Activated CD4-positive, alpha-beta T cell treated with anti-CD3 and anti-CD28 coated beads, Interleukin-2, amount 10 ng/mL, durations not matched to agents 7 days and 5 days (primary cell): ENCODE results near the gene DNLZ. TPM values are rescaled to one million over a fixed set of nuclear protein-coding genes. Genes with fewer than 3 reads are reported as not detected.
A peak's percentile ranks its signal among the peaks of the same experiment; 100 is the strongest.
"Not testable (repeated sequence)": the region's sequence is repeated elsewhere in the genome, so short reads cannot be mapped to it uniquely, and the experiment has no call there.

Experiments used
- CTCF ChIA-PET: fragments of 350-600 bp; sonication (Branson Sonifier 250); formaldehyde crosslinking; loops from one replicate; lab custom pipeline; 2021; ENCODE audit warnings: antibody characterized with exemption; lab: Charles Lee
- POLR2A ChIA-PET: fragments of 350-600 bp; sonication (Branson Sonifier 250); formaldehyde crosslinking; loops from one replicate; lab custom pipeline; 2021; ENCODE audit warnings: antibody characterized with exemption; lab: Charles Lee
- DNase-seq: peaks from one replicate; pipeline ENCODE4 v3.0.0-alpha.2; 2020
- H3K27ac Mint-ChIP-seq: one replicate; pipeline ENCODE4 v1.8.0; 2021; ENCODE audit warnings: mild to moderate bottlenecking, moderate library complexity, mixed read lengths
- H3K27me3 Mint-ChIP-seq: one replicate; pipeline ENCODE4 v1.8.0; 2021; ENCODE audit warnings: mixed read lengths
- H3K36me3 Mint-ChIP-seq: one replicate; pipeline ENCODE4 v1.8.0; 2021; ENCODE audit warnings: low read depth, mixed read lengths
- H3K4me1 Mint-ChIP-seq: one replicate; pipeline ENCODE4 v1.8.0; 2021; ENCODE audit warnings: mixed read lengths
- H3K4me3 Mint-ChIP-seq: one replicate; pipeline ENCODE4 v1.8.0; 2021; ENCODE audit warnings: mild to moderate bottlenecking, moderate library complexity, mixed read lengths
- H3K9me3 Mint-ChIP-seq: one replicate; pipeline ENCODE4 v1.8.0; 2021; ENCODE audit warnings: mixed read lengths
- total RNA-seq, 2 experiments: library from RNA; stranded (reverse); gene quantifications; one replicate each; pipeline ENCODE4 v1.2.3, GENCODE V29; 2021

The DNLZ gene
- total RNA-seq, 2 experiments from 2014 or later, result 13.1 to 14.6 TPM

GRCh38 chr9:136326761-136327303, 36.7 kb downstream of the DNLZ start:
- CTCF ChIA-PET, result no interaction called here
- Mint-ChIP-seq H3K4me3 (peak overlapping the region; percentile 43), H3K27ac (no peak overlapping the region)

GRCh38 chr9:136326061-136326760, 37.3 kb downstream of the DNLZ start:
- peaks cover 3% of the 10 kb centered on the region for H3K27me3 Mint-ChIP-seq
- H3K36me3 Mint-ChIP-seq, result no peaks in the 10 kb centered on the region
- peaks cover 2% of the 10 kb centered on the region for H3K4me1 Mint-ChIP-seq
- ChIA-PET POLR2A (no interaction called here), CTCF (no interaction called here)
- H3K27ac Mint-ChIP-seq, result no peak overlapping the region
- H3K4me3 Mint-ChIP-seq, result peak overlapping the region; percentile 43
- no peak for DNase-seq
- H3K9me3 Mint-ChIP-seq, result no peaks in the 10 kb centered on the region

More at GRCh38 chr9:136326761-136327303, 36.7 kb downstream of the DNLZ start:
- POLR2A ChIA-PET, result no interaction called here
- no peaks in the 10 kb centered on the region for H3K9me3 Mint-ChIP-seq
- H3K27me3 Mint-ChIP-seq, result peaks cover 3% of the 10 kb centered on the region
- H3K36me3 Mint-ChIP-seq, result no peaks in the 10 kb centered on the region
- DNase-seq, result no peak
- H3K4me1 Mint-ChIP-seq, result peaks cover 2% of the 10 kb centered on the region

GRCh38 chr9:136325358-136325757, 38.2 kb downstream of the DNLZ start:
- Mint-ChIP-seq H3K36me3 (no peaks in the 10 kb centered on the region), H3K4me3 (no peak overlapping the region), H3K27ac (no peak overlapping the region), H3K9me3 (no peaks in the 10 kb centered on the region), H3K4me1 (peaks cover 2% of the 10 kb centered on the region), H3K27me3 (peaks cover 3% of the 10 kb centered on the region)
- ChIA-PET CTCF (no interaction called here), POLR2A (no interaction called here)
- DNase-seq, result no peak

GRCh38 chr9:136324501-136325300, 38.8 kb downstream of the DNLZ start:
- DNase-seq, result no peak
- ChIA-PET CTCF (no interaction called here), POLR2A (no interaction called here)
- H3K36me3 Mint-ChIP-seq, result no peaks in the 10 kb centered on the region
- no peak overlapping the region for H3K27ac Mint-ChIP-seq
- H3K27me3 Mint-ChIP-seq, result peaks cover 3% of the 10 kb centered on the region
- no peak overlapping the region for H3K4me3 Mint-ChIP-seq
- H3K9me3 Mint-ChIP-seq, result no peaks in the 10 kb centered on the region
- H3K4me1 Mint-ChIP-seq, result peaks cover 2% of the 10 kb centered on the region

GRCh38 chr9:136323371-136323789, 40.2 kb downstream of the DNLZ start:
- CTCF ChIA-PET, result interaction anchor here (1.2 kb wide), 1 partner anchor 40 kb away, joined by 3 read pairs; no protein-coding TSS in a partner anchor
- Mint-ChIP-seq H3K4me1 (no peaks in the 10 kb centered on the region), H3K4me3 (no peak overlapping the region), H3K36me3 (no peaks in the 10 kb centered on the region), H3K9me3 (no peaks in the 10 kb centered on the region), H3K27ac (no peak overlapping the region), H3K27me3 (peaks cover 3% of the 10 kb centered on the region)
- POLR2A ChIA-PET, result no interaction called here
- no peak for DNase-seq

GRCh38 chr9:136322756-136323330, 40.7 kb downstream of the DNLZ start:
- H3K27ac Mint-ChIP-seq, result no peak overlapping the region
- DNase-seq, result no peak
- H3K9me3 Mint-ChIP-seq, result no peaks in the 10 kb centered on the region
- no peaks in the 10 kb centered on the region for H3K4me1 Mint-ChIP-seq
- no peak overlapping the region for H3K4me3 Mint-ChIP-seq
- POLR2A ChIA-PET, result no interaction called here
- CTCF ChIA-PET, result interaction anchor here (1.2 kb wide), 1 partner anchor 41 kb away, joined by 3 read pairs; no protein-coding TSS in a partner anchor
- H3K27me3 Mint-ChIP-seq, result peaks cover 3% of the 10 kb centered on the region
- H3K36me3 Mint-ChIP-seq, result no peaks in the 10 kb centered on the region

- Mint-ChIP-seq H3K4me3 (no peak overlapping the region), H3K4me1 (no peaks in the 10 kb centered on the region), H3K27ac (no peak overlapping the region), H3K9me3 (no peaks in the 10 kb centered on the region), H3K36me3 (no peaks in the 10 kb centered on the region), H3K27me3 (peaks cover 3% of the 10 kb centered on the region)
- POLR2A ChIA-PET, result interaction anchor here (0.6 kb wide), 1 partner anchor 97 kb away, joined by 3 read pairs; no protein-coding TSS in a partner anchor
- CTCF ChIA-PET, result no interaction called here
- DNase-seq, result no peak
Measured at GRCh38 chr9:136321561-136321960, 42.0 kb downstream of the DNLZ start.

GRCh38 chr9:136320972-136321371, 42.6 kb downstream of the DNLZ start:
- H3K9me3 Mint-ChIP-seq, H3K27ac Mint-ChIP-seq, CTCF ChIA-PET, H3K4me3 Mint-ChIP-seq, H3K36me3 Mint-ChIP-seq, H3K27me3 Mint-ChIP-seq, DNase-seq, H3K4me1 Mint-ChIP-seq: not testable (repeated sequence)
- POLR2A ChIA-PET, result interaction anchor here (0.7 kb wide), 1 partner anchor 795 kb away, joined by 6 read pairs; no protein-coding TSS in a partner anchor

- DNase-seq, CTCF ChIA-PET, POLR2A ChIA-PET, H3K36me3 Mint-ChIP-seq, H3K27ac Mint-ChIP-seq, H3K4me3 Mint-ChIP-seq, H3K4me1 Mint-ChIP-seq, H3K27me3 Mint-ChIP-seq: not testable (repeated sequence)
- H3K9me3 Mint-ChIP-seq, result peaks cover 11% of the 10 kb centered on the region
Measured at GRCh38 chr9:136319955-136320354, 43.6 kb downstream of the DNLZ start.

- H3K4me1 Mint-ChIP-seq, POLR2A ChIA-PET, CTCF ChIA-PET, H3K36me3 Mint-ChIP-seq, H3K27me3 Mint-ChIP-seq, H3K4me3 Mint-ChIP-seq, DNase-seq, H3K27ac Mint-ChIP-seq: not testable (repeated sequence)
- H3K9me3 Mint-ChIP-seq, result peaks cover 16% of the 10 kb centered on the region
Measured at GRCh38 chr9:136319244-136319643, 44.3 kb downstream of the DNLZ start.

- no peaks in the 10 kb centered on the region for H3K4me1 Mint-ChIP-seq
- CTCF ChIA-PET, result no interaction called here
- no peak overlapping the region for H3K27ac Mint-ChIP-seq
- peaks cover 3% of the 10 kb centered on the region for H3K27me3 Mint-ChIP-seq
- POLR2A ChIA-PET, result no interaction called here
- H3K4me3 Mint-ChIP-seq, result no peak overlapping the region
- no peak for DNase-seq
- no peaks in the 10 kb centered on the region for H3K36me3 Mint-ChIP-seq
- peaks cover 16% of the 10 kb centered on the region for H3K9me3 Mint-ChIP-seq
Measured at GRCh38 chr9:136318776-136319241, 44.7 kb downstream of the DNLZ start.

GRCh38 chr9:136318111-136318775, 45.3 kb downstream of the DNLZ start:
- Mint-ChIP-seq H3K36me3 (no peaks in the 10 kb centered on the region), H3K4me3 (no peak overlapping the region), H3K27ac (no peak overlapping the region), H3K9me3 (peaks cover 16% of the 10 kb centered on the region), H3K4me1 (no peaks in the 10 kb centered on the region), H3K27me3 (peaks cover under 1% of the 10 kb centered on the region)
- POLR2A ChIA-PET, result no interaction called here
- CTCF ChIA-PET, result no interaction called here
- DNase-seq, result no peak
